ENCODE measurements around the gene PRSS23. TPM values are rescaled to one million over a fixed set of nuclear protein-coding genes. Genes with fewer than 3 reads are reported as not detected.
"Not testable (repeated sequence)": the region's sequence is repeated elsewhere in the genome, so short reads cannot be mapped to it uniquely, and the experiment has no call there.

PRSS23 gene
- total RNA-seq, 2 experiments from 2014 or later = not detected

DNA sequence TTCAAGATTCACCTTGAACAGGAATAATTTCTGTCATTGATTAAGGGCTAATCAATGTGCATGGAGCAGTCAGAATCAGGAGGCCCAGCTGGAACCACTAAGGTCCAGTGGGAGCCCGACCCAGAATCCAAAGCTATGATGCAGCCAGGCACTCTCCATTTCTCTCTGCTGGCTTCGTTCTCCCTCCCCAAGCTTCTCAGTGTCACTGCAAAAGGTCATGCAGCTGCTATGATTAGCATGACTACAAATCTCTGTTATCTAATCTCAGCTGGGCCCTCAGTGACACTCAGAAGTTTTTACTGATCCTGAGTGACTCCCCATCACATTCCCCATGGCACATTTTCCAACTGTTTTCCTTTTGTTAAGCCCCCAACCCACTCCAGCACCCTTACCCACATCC is 31.1 kb upstream of the PRSS23 start:
- no peak overlapping the region for H3K4me3 ChIP-seq (ENCODE audit: low read depth, low read length, poor library complexity, severe bottlenecking)
- intact Hi-C loops (cut with micrococcal nuclease; ENCODE audit: unreplicated experiment) = no loop called here
- TF ChIP-seq, protein P1, sequence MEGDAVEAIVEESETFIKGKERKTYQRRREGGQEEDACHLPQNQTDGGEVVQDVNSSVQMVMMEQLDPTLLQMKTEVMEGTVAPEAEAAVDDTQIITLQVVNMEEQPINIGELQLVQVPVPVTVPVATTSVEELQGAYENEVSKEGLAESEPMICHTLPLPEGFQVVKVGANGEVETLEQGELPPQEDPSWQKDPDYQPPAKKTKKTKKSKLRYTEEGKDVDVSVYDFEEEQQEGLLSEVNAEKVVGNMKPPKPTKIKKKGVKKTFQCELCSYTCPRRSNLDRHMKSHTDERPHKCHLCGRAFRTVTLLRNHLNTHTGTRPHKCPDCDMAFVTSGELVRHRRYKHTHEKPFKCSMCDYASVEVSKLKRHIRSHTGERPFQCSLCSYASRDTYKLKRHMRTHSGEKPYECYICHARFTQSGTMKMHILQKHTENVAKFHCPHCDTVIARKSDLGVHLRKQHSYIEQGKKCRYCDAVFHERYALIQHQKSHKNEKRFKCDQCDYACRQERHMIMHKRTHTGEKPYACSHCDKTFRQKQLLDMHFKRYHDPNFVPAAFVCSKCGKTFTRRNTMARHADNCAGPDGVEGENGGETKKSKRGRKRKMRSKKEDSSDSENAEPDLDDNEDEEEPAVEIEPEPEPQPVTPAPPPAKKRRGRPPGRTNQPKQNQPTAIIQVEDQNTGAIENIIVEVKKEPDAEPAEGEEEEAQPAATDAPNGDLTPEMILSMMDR (conservative IDR thresholded peaks at IDR 0.05; ENCODE audit: low read length) = no peak
- TF ChIP-seq EZH2phosphoT487 (IDR thresholded peaks at IDR 0.05; ENCODE audit: borderline replicate concordance, low read depth, low read length) = no peak
- no peaks in the 10 kb centered on the region for H4K20me1 ChIP-seq (ENCODE audit: insufficient read depth, low read length)
- no peaks in the 10 kb centered on the region for H3K9me3 ChIP-seq (ENCODE audit: low read length)
- H3K36me3 ChIP-seq (ENCODE audit: insufficient read depth, low read length) = no peaks in the 10 kb centered on the region
- no peak overlapping the region for H3K4me2 ChIP-seq (ENCODE audit: low read length)
- BruUV-seq (replicated peaks) = no TSS peak
- no peak overlapping the region for H3K27ac ChIP-seq (ENCODE audit: low read depth, low read length, poor library complexity, severe bottlenecking)
- ChIA-PET CTCF (ENCODE audit: unreplicated experiment) (no interaction called here), POLR2A (no interaction called here)
- H3K4me1 ChIP-seq (ENCODE audit: insufficient read depth, low read length, poor library complexity, severe bottlenecking) = no peaks in the 10 kb centered on the region
- no peaks in the 10 kb centered on the region for H3K9me2 ChIP-seq (ENCODE audit: insufficient read depth, low read length)
- no peak overlapping the region for H2AFZ ChIP-seq (ENCODE audit: low read length)
- H3K79me2 ChIP-seq (ENCODE audit: insufficient read depth, low read depth, low read length) = no peaks in the 10 kb centered on the region
- no peak for DNase-seq (ENCODE audit: low spot score)

DNA sequence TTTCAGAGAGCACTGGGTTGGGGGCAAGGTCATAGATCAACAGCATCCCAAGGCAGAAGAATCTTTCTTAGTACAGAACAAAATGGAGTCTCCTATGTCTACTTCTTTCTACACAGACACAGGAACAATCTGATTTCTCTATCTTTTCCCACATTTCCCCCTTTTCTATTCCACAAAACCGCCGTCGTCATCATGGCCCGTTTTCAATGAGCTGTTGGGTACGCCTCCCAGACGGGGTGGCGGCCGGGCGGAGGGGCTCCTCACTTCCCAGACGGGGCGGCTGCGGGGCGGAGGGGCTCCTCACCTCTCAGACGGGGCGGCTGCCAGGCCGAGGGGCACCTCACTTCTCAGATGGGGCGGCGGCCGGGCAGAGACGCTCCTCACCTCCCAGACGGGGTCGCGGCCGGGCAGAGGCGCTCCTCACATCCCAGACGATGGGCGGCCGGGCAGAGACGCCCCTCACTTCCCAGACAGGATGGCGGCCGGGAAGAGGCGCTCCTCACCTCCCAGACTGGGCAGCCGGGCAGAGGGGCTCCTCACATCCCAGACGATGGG is 29.8 kb upstream of the PRSS23 start:
- H3K4me3 ChIP-seq (ENCODE audit: low read depth, low read length, poor library complexity, severe bottlenecking) = not testable (repeated sequence)

DNA sequence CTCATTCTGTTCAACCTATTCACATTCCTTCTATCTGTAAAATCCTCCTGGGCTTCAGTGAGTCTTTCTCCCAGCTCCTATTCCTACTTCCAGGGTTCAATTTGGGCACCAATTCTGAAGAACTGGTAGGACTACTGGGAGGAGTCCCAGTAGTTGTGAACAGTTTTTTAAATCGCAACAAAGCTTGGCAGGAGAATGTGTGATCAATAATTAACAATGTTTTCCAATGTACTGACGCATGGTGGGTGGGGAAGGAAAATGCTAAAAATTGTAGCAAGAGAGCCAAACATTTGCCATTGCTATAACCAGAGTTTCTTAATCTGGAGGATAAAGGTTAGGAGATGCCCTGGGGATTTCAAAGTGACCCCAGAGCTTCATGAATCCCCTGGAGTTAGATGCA is 27.3 kb upstream of the PRSS23 start:
- H3K9me2 ChIP-seq (ENCODE audit: insufficient read depth, low read length) = no peaks in the 10 kb centered on the region
- no peak overlapping the region for H3K4me2 ChIP-seq (ENCODE audit: low read length)
- no peaks in the 10 kb centered on the region for H3K36me3 ChIP-seq (ENCODE audit: insufficient read depth, low read length)
- no peaks in the 10 kb centered on the region for H3K4me1 ChIP-seq (ENCODE audit: insufficient read depth, low read length, poor library complexity, severe bottlenecking)
- no peaks in the 10 kb centered on the region for H3K79me2 ChIP-seq (ENCODE audit: insufficient read depth, low read depth, low read length)
- no peaks in the 10 kb centered on the region for H3K9me3 ChIP-seq (ENCODE audit: low read length)
- H3K27ac ChIP-seq (ENCODE audit: low read depth, low read length, poor library complexity, severe bottlenecking) = no peak overlapping the region
- no peak for DNase-seq (ENCODE audit: low spot score)
- no peak for TF ChIP-seq EZH2phosphoT487 (IDR thresholded peaks at IDR 0.05; ENCODE audit: borderline replicate concordance, low read depth, low read length)
- TF ChIP-seq, protein P1 (conservative IDR thresholded peaks at IDR 0.05; ENCODE audit: low read length) = no peak
- H2AFZ ChIP-seq (ENCODE audit: low read length) = no peak overlapping the region
- ChIA-PET POLR2A (no interaction called here), CTCF (ENCODE audit: unreplicated experiment) (no interaction called here)
- BruUV-seq (replicated peaks) = no TSS peak
- no peak overlapping the region for H3K4me3 ChIP-seq (ENCODE audit: low read depth, low read length, poor library complexity, severe bottlenecking)
- intact Hi-C loops (cut with micrococcal nuclease; ENCODE audit: unreplicated experiment) = no loop called here
- H4K20me1 ChIP-seq (ENCODE audit: insufficient read depth, low read length) = no peaks in the 10 kb centered on the region

More for the DNA sequence above, 29.8 kb upstream of the PRSS23 start:
- H3K9me3 ChIP-seq (ENCODE audit: low read length); intact Hi-C loops (cut with micrococcal nuclease; ENCODE audit: unreplicated experiment); H2AFZ ChIP-seq (ENCODE audit: low read length); DNase-seq (ENCODE audit: low spot score); BruUV-seq (replicated peaks); H3K9me2 ChIP-seq (ENCODE audit: insufficient read depth, low read length); POLR2A ChIA-PET; H3K79me2 ChIP-seq (ENCODE audit: insufficient read depth, low read depth, low read length); H4K20me1 ChIP-seq (ENCODE audit: insufficient read depth, low read length); H3K36me3 ChIP-seq (ENCODE audit: insufficient read depth, low read length); H3K4me1 ChIP-seq (ENCODE audit: insufficient read depth, low read length, poor library complexity, severe bottlenecking); H3K27ac ChIP-seq (ENCODE audit: low read depth, low read length, poor library complexity, severe bottlenecking); H3K4me2 ChIP-seq (ENCODE audit: low read length); CTCF ChIA-PET (ENCODE audit: unreplicated experiment): not testable (repeated sequence)
